ENCODE results near the gene B4GALNT2.
A peak's percentile ranks its signal among the peaks of the same experiment; 100 is the strongest.
"Not testable (repeated sequence)": the region's sequence is repeated elsewhere in the genome, so short reads cannot be mapped to it uniquely, and the experiment has no call there.

B4GALNT2 gene

GRCh38 chr17:49183801-49184200, 51.2 kb downstream of the B4GALNT2 start:
- H3K9me3 Mint-ChIP-seq = peaks cover 7% of the 10 kb centered on the region
- no peak for DNase-seq
- H3K27me3 Mint-ChIP-seq = no peaks in the 10 kb centered on the region
- no peak overlapping the region for H3K4me3 Mint-ChIP-seq
- H3K36me3 Mint-ChIP-seq (ENCODE audit: low read depth) = peaks cover 1% of the 10 kb centered on the region
- peaks cover 2% of the 10 kb centered on the region for H3K4me1 Mint-ChIP-seq (ENCODE audit: low read depth)
- no peak overlapping the region for H3K27ac Mint-ChIP-seq

- H3K4me1 Mint-ChIP-seq (ENCODE audit: low read depth); H3K9me3 Mint-ChIP-seq; H3K4me3 Mint-ChIP-seq; H3K36me3 Mint-ChIP-seq (ENCODE audit: low read depth); H3K27ac Mint-ChIP-seq; H3K27me3 Mint-ChIP-seq; DNase-seq: not testable (repeated sequence)
These were observed 52.0 kb downstream of the B4GALNT2 start for GRCh38 chr17:49184522-49184921.

- H3K4me1 Mint-ChIP-seq (ENCODE audit: low read depth); H3K4me3 Mint-ChIP-seq; H3K27me3 Mint-ChIP-seq; H3K36me3 Mint-ChIP-seq (ENCODE audit: low read depth); H3K9me3 Mint-ChIP-seq; H3K27ac Mint-ChIP-seq; DNase-seq: not testable (repeated sequence)
These were observed 52.8 kb downstream of the B4GALNT2 start for GRCh38 chr17:49185381-49185780.

- H3K27ac Mint-ChIP-seq = no peak overlapping the region
- H3K4me1 Mint-ChIP-seq (ENCODE audit: low read depth) = peaks cover 14% of the 10 kb centered on the region
- no peak overlapping the region for H3K4me3 Mint-ChIP-seq
- H3K27me3 Mint-ChIP-seq = no peaks in the 10 kb centered on the region
- peaks cover 5% of the 10 kb centered on the region for H3K36me3 Mint-ChIP-seq (ENCODE audit: low read depth)
- peaks cover 7% of the 10 kb centered on the region for H3K9me3 Mint-ChIP-seq
- DNase-seq = no peak
These were observed 54.7 kb downstream of the B4GALNT2 start for GRCh38 chr17:49187301-49187700.

- H3K4me3 Mint-ChIP-seq = no peak overlapping the region
- peaks cover 39% of the 10 kb centered on the region for H3K4me1 Mint-ChIP-seq (ENCODE audit: low read depth)
- DNase-seq = no peak
- H3K36me3 Mint-ChIP-seq (ENCODE audit: low read depth) = peaks cover 7% of the 10 kb centered on the region
- peak overlapping the region; percentile 60 for H3K27ac Mint-ChIP-seq
- peaks cover 2% of the 10 kb centered on the region for H3K9me3 Mint-ChIP-seq
- no peaks in the 10 kb centered on the region for H3K27me3 Mint-ChIP-seq
These were observed 58.4 kb downstream of the B4GALNT2 start for GRCh38 chr17:49190932-49191331.

GRCh38 chr17:49191409-49191916, 58.9 kb downstream of the B4GALNT2 start:
- Mint-ChIP-seq H3K36me3 (ENCODE audit: low read depth) (peaks cover 6% of the 10 kb centered on the region), H3K4me3 (peak overlapping the region; percentile 92), H3K27me3 (no peaks in the 10 kb centered on the region), H3K4me1 (ENCODE audit: low read depth) (peaks cover 43% of the 10 kb centered on the region), H3K27ac (peak overlapping the region; percentile 99), H3K9me3 (no peaks in the 10 kb centered on the region)
- DNase-seq = no peak

GRCh38 chr17:49191917-49192741, 59.6 kb downstream of the B4GALNT2 start:
- Mint-ChIP-seq H3K9me3 (no peaks in the 10 kb centered on the region), H3K4me1 (ENCODE audit: low read depth) (peaks cover 43% of the 10 kb centered on the region), H3K36me3 (ENCODE audit: low read depth) (peaks cover 6% of the 10 kb centered on the region), H3K27ac (peak overlapping the region; percentile 99), H3K4me3 (peak overlapping the region; percentile 92), H3K27me3 (no peaks in the 10 kb centered on the region)
- peak; percentile 99 for DNase-seq

- H3K4me1 Mint-ChIP-seq (ENCODE audit: low read depth) = peaks cover 43% of the 10 kb centered on the region
- peak overlapping the region; percentile 92 for H3K4me3 Mint-ChIP-seq
- peak overlapping the region; percentile 99 for H3K27ac Mint-ChIP-seq
- no peaks in the 10 kb centered on the region for H3K9me3 Mint-ChIP-seq
- DNase-seq = peak; percentile 53
- no peaks in the 10 kb centered on the region for H3K27me3 Mint-ChIP-seq
- H3K36me3 Mint-ChIP-seq (ENCODE audit: low read depth) = peaks cover 6% of the 10 kb centered on the region
These were observed 61.1 kb downstream of the B4GALNT2 start for GRCh38 chr17:49193513-49194296.

GRCh38 chr17:49194297-49194607, 61.7 kb downstream of the B4GALNT2 start:
- Mint-ChIP-seq H3K27me3 (no peaks in the 10 kb centered on the region), H3K4me1 (ENCODE audit: low read depth) (peaks cover 43% of the 10 kb centered on the region), H3K9me3 (no peaks in the 10 kb centered on the region), H3K27ac (no peak overlapping the region), H3K4me3 (peak overlapping the region; percentile 92), H3K36me3 (ENCODE audit: low read depth) (peaks cover 6% of the 10 kb centered on the region)
- DNase-seq = no peak

GRCh38 chr17:49195751-49196150, 63.2 kb downstream of the B4GALNT2 start:
- Mint-ChIP-seq H3K4me1 (ENCODE audit: low read depth) (peaks cover 39% of the 10 kb centered on the region), H3K27ac (peak overlapping the region; percentile 16), H3K9me3 (no peaks in the 10 kb centered on the region), H3K27me3 (no peaks in the 10 kb centered on the region), H3K4me3 (peak overlapping the region; percentile 4), H3K36me3 (ENCODE audit: low read depth) (peaks cover 6% of the 10 kb centered on the region)
- DNase-seq = no peak

- DNase-seq = no peak
- no peaks in the 10 kb centered on the region for H3K27me3 Mint-ChIP-seq
- H3K27ac Mint-ChIP-seq = no peak overlapping the region
- H3K4me3 Mint-ChIP-seq = no peak overlapping the region
- H3K36me3 Mint-ChIP-seq (ENCODE audit: low read depth) = peaks cover 6% of the 10 kb centered on the region
- peaks cover 35% of the 10 kb centered on the region for H3K4me1 Mint-ChIP-seq (ENCODE audit: low read depth)
- no peaks in the 10 kb centered on the region for H3K9me3 Mint-ChIP-seq
These were observed 64.0 kb downstream of the B4GALNT2 start for GRCh38 chr17:49196520-49196919.

- peaks cover 2% of the 10 kb centered on the region for H3K36me3 Mint-ChIP-seq (ENCODE audit: low read depth)
- peak; percentile 21 for DNase-seq
- H3K27me3 Mint-ChIP-seq = no peaks in the 10 kb centered on the region
- peaks cover 29% of the 10 kb centered on the region for H3K4me1 Mint-ChIP-seq (ENCODE audit: low read depth)
- H3K4me3 Mint-ChIP-seq = no peak overlapping the region
- H3K9me3 Mint-ChIP-seq = no peaks in the 10 kb centered on the region
- no peak overlapping the region for H3K27ac Mint-ChIP-seq
These were observed 64.9 kb downstream of the B4GALNT2 start for GRCh38 chr17:49197346-49197998.

- Mint-ChIP-seq H3K27me3 (no peaks in the 10 kb centered on the region), H3K4me3 (no peak overlapping the region), H3K27ac (no peak overlapping the region), H3K9me3 (no peaks in the 10 kb centered on the region), H3K36me3 (ENCODE audit: low read depth) (no peaks in the 10 kb centered on the region), H3K4me1 (ENCODE audit: low read depth) (peaks cover 24% of the 10 kb centered on the region)
- DNase-seq = no peak
These were observed 65.6 kb downstream of the B4GALNT2 start for GRCh38 chr17:49198211-49198610.

- H3K27ac Mint-ChIP-seq = no peak overlapping the region
- peaks cover 7% of the 10 kb centered on the region for H3K4me1 Mint-ChIP-seq (ENCODE audit: low read depth)
- no peaks in the 10 kb centered on the region for H3K9me3 Mint-ChIP-seq
- DNase-seq = no peak
- H3K4me3 Mint-ChIP-seq = no peak overlapping the region
- H3K27me3 Mint-ChIP-seq = no peaks in the 10 kb centered on the region
- H3K36me3 Mint-ChIP-seq (ENCODE audit: low read depth) = no peaks in the 10 kb centered on the region
These were observed 68.0 kb downstream of the B4GALNT2 start for GRCh38 chr17:49200423-49201083.

Measured in activated T-cell treated with anti-CD3 and anti-CD28 coated beads, Interleukin-2, amount 50 U/mL, for 24 hours (primary cell).